Activated T-helper 2 cell treated with anti-CD3 and anti-CD28 coated beads, Interferon-gamma antibody, Interleukin-2, Interleukin-4, amounts not matched to agents 10 μg/mL and 5 μg/mL and 100 μg/mL, durations not matched to agents 14 hours and 24 hours and 36 hours (primary cell): ENCODE data around the gene TM4SF20. TPM values are rescaled to one million over a fixed set of nuclear protein-coding genes. Genes with fewer than 3 reads are reported as not detected.

Source experiments
- DNase-seq: peaks from one replicate; pipeline ENCODE4 v3.0.0; 2021; ENCODE audit warnings: low spot score
- H3K27ac Mint-ChIP-seq: one replicate; pipeline ENCODE4 v1.8.0; 2021; ENCODE audit warnings: mixed read lengths
- H3K27me3 Mint-ChIP-seq: one replicate; pipeline ENCODE4 v1.8.0; 2021; ENCODE audit warnings: low read depth, mixed read lengths
- H3K36me3 Mint-ChIP-seq: one replicate; pipeline ENCODE4 v1.8.0; 2021; ENCODE audit warnings: low read depth, mixed read lengths
- H3K4me1 Mint-ChIP-seq: one replicate; pipeline ENCODE4 v1.8.0; 2021; ENCODE audit warnings: low read depth, mixed read lengths
- H3K4me3 Mint-ChIP-seq: one replicate; pipeline ENCODE4 v1.8.0; 2021; ENCODE audit warnings: low read depth, mild to moderate bottlenecking, moderate library complexity, mixed read lengths
- H3K9me3 Mint-ChIP-seq: one replicate; pipeline ENCODE4 v1.8.0; 2021; ENCODE audit warnings: mixed read lengths
- intact Hi-C: fragments of 100-400 bp; cut with micrococcal nuclease; formaldehyde crosslinking; loops from one replicate; pipeline ENCODE4 v1.15.1; 2023
- total RNA-seq: library from RNA; stranded (reverse); gene quantifications from 2 replicates; pipeline ENCODE4 v1.2.3, GENCODE V29; 2022

Gene TM4SF20
- total RNA-seq, result not detected in 2 replicates

DNA sequence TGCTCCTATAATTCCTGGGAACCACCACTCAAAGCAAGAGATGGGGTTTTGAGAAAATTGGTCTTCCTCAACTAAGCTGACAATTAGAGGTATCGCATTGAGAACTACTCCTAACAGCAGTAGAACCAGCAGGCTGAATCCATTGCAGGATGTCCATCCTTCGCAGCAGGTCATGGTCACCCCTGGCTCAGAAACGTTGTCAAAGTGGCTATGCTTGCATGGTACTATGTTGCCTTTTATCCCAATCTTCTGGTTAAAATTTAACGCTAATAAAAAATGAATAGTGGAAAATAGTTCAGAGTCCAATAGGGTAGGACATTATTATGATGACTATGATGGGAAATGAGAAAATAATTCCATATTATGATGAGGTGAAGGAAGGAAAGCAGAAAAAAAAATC lies at the start of gene TM4SF20:
TM4SF20 (minus strand) TSS at position 212 of the 400 bp plus-strand sequence; CDS start at position 174, 38 bp downstream.
- no peak for DNase-seq
- H3K36me3 Mint-ChIP-seq, result no peaks in the 10 kb centered on the region
- no peak within 1 kb of the TSS for H3K27ac Mint-ChIP-seq
- H3K27me3 Mint-ChIP-seq, result no peaks in the 10 kb centered on the region
- no peak within 1 kb of the TSS for H3K4me3 Mint-ChIP-seq
- H3K9me3 Mint-ChIP-seq, result no peaks in the 10 kb centered on the region
- H3K4me1 Mint-ChIP-seq, result peaks cover 7% of the 10 kb centered on the region
- intact Hi-C loops, result no loop called here

DNA sequence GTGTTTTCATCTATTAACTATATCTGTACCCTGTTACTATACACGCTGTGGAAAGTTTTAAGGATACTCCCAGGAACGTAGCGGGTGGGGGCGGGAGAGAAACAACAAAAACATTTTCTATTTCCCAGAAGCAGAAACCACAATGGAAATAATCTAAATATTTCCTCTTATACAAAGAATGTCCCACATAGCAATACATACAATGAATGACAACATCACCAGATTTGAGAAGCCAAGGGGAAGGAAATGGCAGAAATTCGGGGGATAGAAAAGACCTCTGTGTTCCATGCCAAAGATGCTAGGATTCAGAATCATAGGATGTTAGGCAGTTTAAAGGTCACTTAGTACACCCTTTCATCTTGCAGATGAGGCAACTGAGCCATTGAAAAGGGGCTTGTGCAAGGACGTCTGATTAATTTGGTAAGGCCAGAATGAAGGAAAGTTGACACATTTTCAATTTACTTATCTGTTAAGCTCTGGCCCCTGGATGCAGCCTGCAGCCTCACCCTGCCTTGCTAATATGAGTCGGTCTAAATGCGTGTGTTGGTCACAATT lies 49.7 kb upstream of the TM4SF20 start:
- peaks cover 15% of the 10 kb centered on the region for H3K9me3 Mint-ChIP-seq

DNA sequence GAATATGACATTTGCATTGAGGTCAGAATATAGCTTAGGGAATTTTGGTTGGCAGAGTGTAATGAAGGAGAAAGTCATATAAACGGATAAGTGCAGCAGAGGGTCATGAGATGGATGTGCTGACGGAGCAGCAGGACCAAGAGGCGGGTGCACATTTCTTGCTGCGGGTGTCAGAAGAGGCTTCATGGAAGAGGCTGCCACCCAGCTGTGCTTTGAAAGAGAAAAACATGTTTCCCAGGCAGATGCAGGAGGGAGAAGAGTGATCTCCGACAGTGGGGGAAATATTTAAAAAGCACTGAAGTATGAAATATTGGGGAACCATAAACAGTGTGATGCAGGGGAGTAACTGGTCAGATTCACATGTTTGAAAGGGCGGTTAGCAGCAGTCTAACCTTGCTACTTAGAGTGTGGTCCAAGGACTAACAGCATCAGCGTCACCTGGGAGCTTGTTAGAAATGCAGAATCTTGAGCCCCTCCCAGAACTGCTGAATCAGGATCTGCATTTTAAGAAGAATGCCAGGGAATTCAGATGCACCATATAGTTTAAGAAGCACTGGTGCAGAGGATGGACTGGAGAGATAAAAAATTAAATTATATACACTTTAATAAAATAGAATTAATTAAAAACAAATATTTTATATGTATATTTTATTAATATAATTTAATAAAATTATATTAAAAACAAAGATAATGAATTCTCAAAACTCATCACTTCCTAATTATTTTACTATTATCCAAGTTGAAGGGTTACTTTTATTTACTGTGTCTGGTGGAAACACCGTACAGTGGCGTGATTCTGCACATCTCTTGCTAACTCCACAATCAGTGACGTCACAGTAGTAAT lies 44.8 kb upstream of the TM4SF20 start:
- Mint-ChIP-seq H3K36me3 (no peaks in the 10 kb centered on the region), H3K4me1 (peaks cover 4% of the 10 kb centered on the region), H3K27me3 (no peaks in the 10 kb centered on the region), H3K27ac (no peak overlapping the region), H3K9me3 (no peaks in the 10 kb centered on the region), H3K4me3 (no peak overlapping the region)
- DNase-seq, result no peak
- intact Hi-C loops, result no loop called here

More for the DNA sequence above, 49.7 kb upstream of the TM4SF20 start:
- intact Hi-C loops, result no loop called here
- H3K27ac Mint-ChIP-seq, result no peak overlapping the region
- peaks cover 11% of the 10 kb centered on the region for H3K36me3 Mint-ChIP-seq
- peaks cover 5% of the 10 kb centered on the region for H3K4me1 Mint-ChIP-seq
- H3K27me3 Mint-ChIP-seq, result no peaks in the 10 kb centered on the region
- H3K4me3 Mint-ChIP-seq, result no peak overlapping the region
- no peak for DNase-seq

GRCh38 chr2:227420087-227421052 lies 41.3 kb upstream of the TM4SF20 start:
- Mint-ChIP-seq H3K4me1 (peaks cover 16% of the 10 kb centered on the region), H3K36me3 (no peaks in the 10 kb centered on the region), H3K9me3 (no peaks in the 10 kb centered on the region), H3K27ac (no peak overlapping the region), H3K27me3 (no peaks in the 10 kb centered on the region), H3K4me3 (no peak overlapping the region)
- DNase-seq, result no peak
- intact Hi-C loops, result no loop called here

DNA sequence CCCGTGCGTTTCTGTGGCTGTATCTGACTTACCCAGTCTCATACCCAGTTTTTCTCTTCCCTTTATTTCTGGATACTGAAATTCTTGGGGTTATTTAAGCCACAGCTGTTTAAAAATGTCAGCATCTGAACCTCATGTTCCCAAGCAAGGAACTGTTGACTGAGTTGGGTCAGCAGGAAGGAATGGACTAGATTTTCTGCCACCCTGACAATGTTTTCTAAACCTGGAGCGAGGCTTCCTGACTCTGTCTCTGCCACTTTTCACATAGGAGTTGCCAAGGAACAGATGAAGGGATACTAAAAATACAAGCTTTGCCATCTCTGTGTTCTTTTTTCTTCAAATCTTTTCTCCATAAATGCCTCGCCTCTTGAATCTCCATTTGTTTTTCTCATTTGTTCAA lies 37.6 kb upstream of the TM4SF20 start:
- Mint-ChIP-seq H3K27ac (no peak overlapping the region), H3K27me3 (no peaks in the 10 kb centered on the region), H3K9me3 (no peaks in the 10 kb centered on the region), H3K4me1 (peaks cover 38% of the 10 kb centered on the region), H3K4me3 (no peak overlapping the region), H3K36me3 (no peaks in the 10 kb centered on the region)
- no peak for DNase-seq
- intact Hi-C loops, result no loop called here

- Mint-ChIP-seq H3K4me3 (peak overlapping the region; percentile 39), H3K27me3 (no peaks in the 10 kb centered on the region)
- intact Hi-C loops, result no loop called here
Measured at GRCh38 chr2:227415538-227416424, 36.7 kb upstream of the TM4SF20 start.

GRCh38 chr2:227414846-227415245 lies 35.7 kb upstream of the TM4SF20 start:
- peak overlapping the region; percentile 72 for H3K27ac Mint-ChIP-seq
- no peak for DNase-seq
- H3K27me3 Mint-ChIP-seq, result no peaks in the 10 kb centered on the region
- H3K36me3 Mint-ChIP-seq, result no peaks in the 10 kb centered on the region
- no peak overlapping the region for H3K4me3 Mint-ChIP-seq
- H3K4me1 Mint-ChIP-seq, result peaks cover 52% of the 10 kb centered on the region
- H3K9me3 Mint-ChIP-seq, result no peaks in the 10 kb centered on the region
- intact Hi-C loops, result loop anchor here (5.0 kb wide), 1 partner anchor 43 kb away; no protein-coding TSS in a partner anchor

More at GRCh38 chr2:227415538-227416424, 36.7 kb upstream of the TM4SF20 start:
- Mint-ChIP-seq H3K27ac (peak overlapping the region; percentile 72), H3K9me3 (no peaks in the 10 kb centered on the region), H3K4me1 (peaks cover 48% of the 10 kb centered on the region), H3K36me3 (no peaks in the 10 kb centered on the region)
- DNase-seq, result no peak

- no peak for DNase-seq
- no peaks in the 10 kb centered on the region for H3K27me3 Mint-ChIP-seq
- intact Hi-C loops, result loop anchor here (5.0 kb wide), 1 partner anchor 41 kb away; no protein-coding TSS in a partner anchor
- no peaks in the 10 kb centered on the region for H3K36me3 Mint-ChIP-seq
- no peaks in the 10 kb centered on the region for H3K9me3 Mint-ChIP-seq
- peaks cover 52% of the 10 kb centered on the region for H3K4me1 Mint-ChIP-seq
- no peak overlapping the region for H3K4me3 Mint-ChIP-seq
- peak overlapping the region; percentile 38 for H3K27ac Mint-ChIP-seq
Measured at GRCh38 chr2:227413371-227413770, 34.3 kb upstream of the TM4SF20 start.

DNA sequence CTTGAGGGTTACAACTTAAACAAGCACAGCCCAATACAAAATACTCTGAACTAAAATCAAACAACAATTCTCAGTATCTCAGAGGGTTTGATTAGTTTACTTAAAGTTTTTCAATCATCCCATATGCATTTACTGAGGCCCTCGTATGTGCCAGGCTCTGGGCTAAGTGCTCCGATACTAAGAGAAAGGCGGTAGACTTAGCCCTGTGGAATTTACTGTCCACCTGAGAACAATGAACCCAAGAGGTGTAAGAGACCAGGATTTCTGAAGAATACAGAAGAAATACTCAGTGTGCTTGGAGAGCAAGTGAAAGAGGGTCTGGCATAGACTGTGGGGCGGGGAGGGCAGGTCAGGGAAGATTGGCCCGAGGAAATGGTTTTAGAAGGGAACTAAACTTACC lies 33.8 kb upstream of the TM4SF20 start:
- intact Hi-C loops, result loop anchor here (5.0 kb wide), 1 partner anchor 41 kb away; no protein-coding TSS in a partner anchor
- H3K27ac Mint-ChIP-seq, result peak overlapping the region; percentile 38

DNA sequence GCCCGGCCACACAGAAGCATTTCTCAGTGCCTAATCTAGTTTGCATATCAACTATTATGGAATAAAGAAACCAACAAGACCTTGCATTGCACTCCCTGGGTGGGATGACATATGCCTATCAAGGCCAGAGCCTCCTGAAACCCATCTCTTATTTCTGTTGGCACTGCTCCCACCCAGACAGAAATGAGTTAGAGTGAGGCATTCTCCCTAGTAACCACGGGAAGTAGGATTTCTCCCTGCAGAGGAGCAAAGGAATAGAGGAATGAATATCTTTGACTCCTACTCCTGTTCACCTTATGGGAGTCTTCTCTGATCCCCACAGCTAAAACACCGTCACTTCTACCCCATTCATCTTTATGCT lies 32.9 kb upstream of the TM4SF20 start:
- Mint-ChIP-seq H3K4me3 (no peak overlapping the region), H3K4me1 (peaks cover 50% of the 10 kb centered on the region), H3K27me3 (no peaks in the 10 kb centered on the region)

More for the DNA sequence above, 33.8 kb upstream of the TM4SF20 start:
- no peaks in the 10 kb centered on the region for H3K27me3 Mint-ChIP-seq
- peaks cover 52% of the 10 kb centered on the region for H3K4me1 Mint-ChIP-seq
- no peak for DNase-seq
- H3K9me3 Mint-ChIP-seq, result no peaks in the 10 kb centered on the region
- no peaks in the 10 kb centered on the region for H3K36me3 Mint-ChIP-seq
- H3K4me3 Mint-ChIP-seq, result no peak overlapping the region

DNA sequence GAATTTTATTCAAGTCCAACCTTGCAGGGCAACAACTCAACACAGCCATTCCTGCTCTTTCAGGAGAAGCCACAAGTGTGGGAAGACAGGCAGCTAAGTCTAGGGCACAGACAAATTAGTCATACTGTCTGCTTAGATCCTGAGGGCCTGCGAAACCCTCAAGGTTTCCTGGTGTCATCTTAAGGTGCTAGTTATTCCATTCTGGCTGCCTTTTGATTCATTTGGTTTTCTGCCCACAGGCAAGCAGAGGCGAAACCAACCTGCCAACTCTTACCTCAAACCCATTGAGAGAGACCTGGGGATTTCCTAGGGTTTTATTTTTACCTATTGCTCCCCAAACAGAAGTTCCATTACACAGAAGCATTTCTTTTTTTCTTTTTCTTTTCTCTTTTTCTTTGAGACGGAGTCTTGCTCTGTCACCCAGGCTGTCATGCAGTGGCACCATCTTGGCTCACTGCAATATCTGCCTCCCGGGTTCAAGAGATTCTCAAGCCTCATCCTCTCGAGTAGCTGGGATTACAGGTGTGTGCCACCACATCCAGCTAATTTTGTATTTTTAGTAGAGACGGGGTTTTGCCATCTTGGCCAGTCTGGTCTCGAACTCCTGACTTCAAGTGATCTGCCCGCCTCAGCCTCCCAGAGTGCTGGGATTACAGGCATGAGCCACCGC lies 32.3 kb upstream of the TM4SF20 start:
- Mint-ChIP-seq H3K4me1 (peaks cover 53% of the 10 kb centered on the region), H3K4me3 (peak overlapping the region; percentile 37), H3K27me3 (no peaks in the 10 kb centered on the region), H3K36me3 (no peaks in the 10 kb centered on the region), H3K9me3 (no peaks in the 10 kb centered on the region), H3K27ac (peak overlapping the region; percentile 84)
- intact Hi-C loops, result loop anchor here (1.0 to 5.0 kb wide), 6 partner anchors 39 to 407 kb away; partner anchors contain the start of genes AGFG1 and MFF
- peak; percentile 18 for DNase-seq

More for the DNA sequence above, 32.9 kb upstream of the TM4SF20 start:
- Mint-ChIP-seq H3K36me3 (no peaks in the 10 kb centered on the region), H3K27ac (peak overlapping the region; percentile 84), H3K9me3 (no peaks in the 10 kb centered on the region)
- DNase-seq, result no peak
- intact Hi-C loops, result loop anchor here (1.0 to 5.0 kb wide), 6 partner anchors 40 to 406 kb away; partner anchors contain the start of genes AGFG1 and MFF
